Endodermal cell (in vitro differentiated cells): ENCODE data around the gene PRSS12. TPM values are rescaled to one million over a fixed set of nuclear protein-coding genes. Genes with fewer than 3 reads are reported as not detected.

Source experiments
- DNase-seq: peaks from one replicate; pipeline ENCODE4 v3.0.0-alpha.2; 2017
- H3K27ac ChIP-seq: 2 replicates; pipeline ENCODE4 v1.5.1; 2013; ENCODE audit warnings: mild to moderate bottlenecking, low read depth, low read length, moderate library complexity
- H3K27me3 ChIP-seq: 2 replicates; pipeline ENCODE4 v1.6.1; 2013; ENCODE audit warnings: mild to moderate bottlenecking, low read length, moderate library complexity; ENCODE audit not compliant: insufficient read depth, control insufficient read depth, poor library complexity, severe bottlenecking
- H3K36me3 ChIP-seq: 2 replicates; pipeline ENCODE4 v1.7.0; 2013; ENCODE audit warnings: mild to moderate bottlenecking, low read length, moderate library complexity; ENCODE audit not compliant: control insufficient read depth, insufficient read depth
- H3K4me1 ChIP-seq: one replicate; pipeline ENCODE4 v1.7.0; 2013; ENCODE audit warnings: low read length; ENCODE audit not compliant: control insufficient read depth, insufficient read depth
- H3K4me3 ChIP-seq: 2 replicates; pipeline ENCODE4 v1.5.1; 2013; ENCODE audit warnings: mild to moderate bottlenecking, low read length, moderate library complexity
- H3K9ac ChIP-seq: 2 replicates; pipeline ENCODE4 v1.6.1; 2013; ENCODE audit warnings: mild to moderate bottlenecking, low read length, moderate library complexity; ENCODE audit not compliant: poor library complexity, severe bottlenecking; ENCODE audit errors: extremely low read depth
- H3K9me3 ChIP-seq: 2 replicates; pipeline ENCODE4 v1.6.1; 2013; ENCODE audit warnings: mild to moderate bottlenecking, low read length, moderate library complexity; ENCODE audit not compliant: control insufficient read depth
- H3K27ac Mint-ChIP-seq: 2 replicates; pipeline ENCODE4 v1.8.0; 2020; ENCODE audit warnings: mixed read lengths
- H3K27me3 Mint-ChIP-seq: 2 replicates; pipeline ENCODE4 v1.8.0; 2021; ENCODE audit warnings: mild to moderate bottlenecking, mixed read lengths; ENCODE audit not compliant: insufficient read depth
- H3K36me3 Mint-ChIP-seq: 2 replicates; pipeline ENCODE4 v1.8.0; 2020; ENCODE audit warnings: low read depth, mixed read lengths
- H3K4me1 Mint-ChIP-seq: 2 replicates; pipeline ENCODE4 v1.8.0; 2020; ENCODE audit warnings: mixed read lengths
- H3K4me3 Mint-ChIP-seq: 2 replicates; pipeline ENCODE4 v1.8.0; 2020; ENCODE audit warnings: mild to moderate bottlenecking, moderate library complexity, mixed read lengths
- H3K9me3 Mint-ChIP-seq: 2 replicates; pipeline ENCODE4 v1.8.0; 2020; ENCODE audit warnings: mild to moderate bottlenecking, mixed read lengths
- CTCF ChIP-seq: fragments of 200-600 bp; sonication (generic); conservative IDR thresholded peaks from 2 replicates; pipeline ENCODE4 v1.5.0; 2021; ENCODE audit warnings: antibody characterized with exemption, mild to moderate bottlenecking
- WGBS, 2 experiments: methylation state at CpG; one replicate each; pipeline versions ENCODE4 v1.1.5 to v1.1.7; 2013; ENCODE audit warnings: missing lambda C conversion rate in 2 of 2, mixed read lengths in 1 of 2; ENCODE audit not compliant: insufficient coverage in 1 of 2, insufficient read length in 1 of 2; 5-methylcytosine and 5-hydroxymethylcytosine counted together
- total RNA-seq, 2 donors: library from RNA; stranded (reverse); fragmentation: NEBNext Ultra II Directional in 1 of 2; extraction: Animal tissue kit (Norgen Biotek cat#: 25700) in 1 of 2; gene quantifications; 2 replicates in 1 of 2; 3 replicates in 1 of 2; pipeline ENCODE4 v1.2.1, GENCODE V29; 2021

The PRSS12 gene
- total RNA-seq, 2 donors from 2014 or later: 4.1 to 5.3 TPM

GRCh38 chr4:118338518-118338917 lies 14.3 kb downstream of the PRSS12 start:
- DNase-seq: no peak
- Mint-ChIP-seq H3K9me3 (no peaks in the 10 kb centered on the region), H3K27ac (no peak overlapping the region), H3K36me3 (no peaks in the 10 kb centered on the region), H3K4me3 (no peak overlapping the region), H3K27me3 (no peaks in the 10 kb centered on the region), H3K4me1 (peaks cover 10% of the 10 kb centered on the region)
- Histone ChIP-seq H3K4me3 (no peak overlapping the region), H3K36me3 (no peaks in the 10 kb centered on the region), H3K27me3 (no peaks in the 10 kb centered on the region), H3K27ac (no peak overlapping the region), H3K4me1 (no peaks in the 10 kb centered on the region), H3K9ac (no peak overlapping the region), H3K9me3 (no peaks in the 10 kb centered on the region)
- TF ChIP-seq CTCF: no peak
- WGBS, 2 experiments: 100% methylated on average over 1 of the region's 1 CpG; no CpG with 5 or more reads in 1 of the 2 experiments

GRCh38 chr4:118337954-118338353 lies 14.8 kb downstream of the PRSS12 start:
- 81 to 86% methylated on average over 4 of the region's 4 CpGs for WGBS, 2 experiments
- no peaks in the 10 kb centered on the region for H3K4me1 ChIP-seq
- no peak overlapping the region for H3K4me3 Mint-ChIP-seq
- no peaks in the 10 kb centered on the region for H3K9me3 Mint-ChIP-seq
- H3K27me3 Mint-ChIP-seq: no peaks in the 10 kb centered on the region
- H3K36me3 ChIP-seq: no peaks in the 10 kb centered on the region
- DNase-seq: no peak
- H3K36me3 Mint-ChIP-seq: no peaks in the 10 kb centered on the region
- TF ChIP-seq CTCF: no peak
- peaks cover 10% of the 10 kb centered on the region for H3K4me1 Mint-ChIP-seq
- H3K9ac ChIP-seq: no peak overlapping the region
- H3K27ac Mint-ChIP-seq: no peak overlapping the region
- H3K4me3 ChIP-seq: no peak overlapping the region
- no peaks in the 10 kb centered on the region for H3K27me3 ChIP-seq
- H3K27ac ChIP-seq: no peak overlapping the region
- no peaks in the 10 kb centered on the region for H3K9me3 ChIP-seq

- H3K4me3 Mint-ChIP-seq: no peak overlapping the region
- no peaks in the 10 kb centered on the region for H3K27me3 Mint-ChIP-seq
- no peak for DNase-seq
- H3K4me1 ChIP-seq: no peaks in the 10 kb centered on the region
- H3K27ac ChIP-seq: no peak overlapping the region
- H3K4me3 ChIP-seq: no peak overlapping the region
- 79 to 91% methylated on average over 2 to 4 of the region's 4 CpGs for WGBS, 2 experiments
- H3K4me1 Mint-ChIP-seq: peaks cover 9% of the 10 kb centered on the region
- no peak for TF ChIP-seq CTCF
- no peak overlapping the region for H3K9ac ChIP-seq
- H3K9me3 Mint-ChIP-seq: no peaks in the 10 kb centered on the region
- H3K27ac Mint-ChIP-seq: no peak overlapping the region
- no peaks in the 10 kb centered on the region for H3K36me3 ChIP-seq
- H3K27me3 ChIP-seq: no peaks in the 10 kb centered on the region
- no peaks in the 10 kb centered on the region for H3K36me3 Mint-ChIP-seq
- no peaks in the 10 kb centered on the region for H3K9me3 ChIP-seq
Measured at GRCh38 chr4:118335774-118336173, 17.0 kb downstream of the PRSS12 start.
